GM21737 (cell line): ENCODE data around the gene UBA1.

Experiments
- ATAC-seq: cut with Tn5 transposase; IDR thresholded peaks from one replicate; pipeline ENCODE4 v1.9.1; 2021; ENCODE audit warnings: mild to moderate bottlenecking, moderate library complexity; ENCODE audit not compliant: unreplicated experiment

The UBA1 gene

GRCh38 chrX:47228550-47229270 is 35.1 kb downstream of the UBA1 start:
- no peak for ATAC-seq

- no peak for ATAC-seq
Observed at GRCh38 chrX:47229427-47229826, 35.8 kb downstream of the UBA1 start.

DNA sequence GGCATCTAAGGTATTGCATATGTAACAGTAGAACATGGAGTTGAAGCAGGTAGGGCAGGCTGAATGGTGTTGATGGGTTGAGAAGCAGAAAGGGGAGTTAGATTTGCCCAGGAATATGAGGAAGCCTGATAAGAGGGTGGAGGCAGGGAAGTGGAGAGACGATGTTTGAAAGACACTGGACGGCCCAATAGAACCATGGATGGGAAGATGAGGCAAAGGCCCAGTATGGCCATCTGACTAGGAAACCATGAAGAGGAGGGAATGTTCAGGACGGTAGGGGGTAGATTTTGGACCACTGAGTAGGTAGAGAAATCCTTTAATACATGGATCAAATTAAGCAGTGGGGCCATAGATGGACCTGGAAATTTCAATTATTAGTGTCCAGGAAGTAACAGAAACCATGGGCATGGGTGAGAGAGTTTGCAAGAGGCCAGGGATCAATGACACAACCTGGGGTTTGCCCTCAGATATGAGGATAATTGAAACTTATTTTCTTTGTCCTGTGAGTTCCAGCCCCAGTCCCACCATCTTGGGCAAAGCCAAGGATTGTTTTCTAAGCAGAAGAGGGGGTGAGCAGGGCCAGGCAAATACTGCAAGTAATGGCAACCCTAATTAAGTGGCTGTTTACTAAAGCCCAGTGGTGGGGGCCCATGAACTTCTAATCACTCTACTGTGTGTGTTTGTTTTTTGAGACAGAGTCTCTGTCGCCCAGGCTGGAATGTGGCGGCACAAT is 36.7 kb downstream of the UBA1 start:
- ATAC-seq = no peak

GRCh38 chrX:47231167-47231566 is 37.5 kb downstream of the UBA1 start:
- ATAC-seq = no peak

- ATAC-seq = no peak
Observed at GRCh38 chrX:47232197-47232802, 38.7 kb downstream of the UBA1 start.

GRCh38 chrX:47232803-47233332 is 39.2 kb downstream of the UBA1 start, which contains the start of gene USP11:
Gene USP11 (plus strand): TSS chrX:47233009. CDS start chrX:47233044, 35 bp downstream.
- peak; percentile 5 for ATAC-seq

GRCh38 chrX:47233333-47234113 is 39.9 kb downstream of the UBA1 start:
- peak; percentile 85 for ATAC-seq

- no peak for ATAC-seq
Observed at GRCh38 chrX:47234583-47234982, 41.0 kb downstream of the UBA1 start.

- ATAC-seq = no peak
Observed at GRCh38 chrX:47235691-47236103, 42.1 kb downstream of the UBA1 start.

DNA sequence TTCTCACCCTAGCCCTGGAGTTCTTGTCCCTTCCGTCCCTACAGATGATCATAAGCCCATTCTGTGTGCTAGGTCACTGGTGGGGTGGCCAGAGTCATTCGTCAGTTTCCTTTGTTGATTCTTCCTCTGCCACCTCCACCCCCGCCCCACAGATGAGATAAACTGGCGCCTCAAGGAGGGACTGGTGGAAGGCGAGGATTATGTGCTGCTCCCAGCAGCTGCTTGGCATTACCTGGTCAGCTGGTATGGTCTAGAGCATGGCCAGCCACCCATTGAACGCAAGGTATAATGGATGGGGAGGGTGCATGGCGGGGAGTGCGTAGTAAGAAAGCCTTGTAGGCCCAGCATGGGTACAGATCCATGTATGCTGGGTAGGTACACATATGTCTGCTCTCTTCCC is 45.6 kb downstream of the UBA1 start:
- no peak for ATAC-seq

- ATAC-seq = no peak
Observed at GRCh38 chrX:47239898-47240545, 46.4 kb downstream of the UBA1 start.

DNA sequence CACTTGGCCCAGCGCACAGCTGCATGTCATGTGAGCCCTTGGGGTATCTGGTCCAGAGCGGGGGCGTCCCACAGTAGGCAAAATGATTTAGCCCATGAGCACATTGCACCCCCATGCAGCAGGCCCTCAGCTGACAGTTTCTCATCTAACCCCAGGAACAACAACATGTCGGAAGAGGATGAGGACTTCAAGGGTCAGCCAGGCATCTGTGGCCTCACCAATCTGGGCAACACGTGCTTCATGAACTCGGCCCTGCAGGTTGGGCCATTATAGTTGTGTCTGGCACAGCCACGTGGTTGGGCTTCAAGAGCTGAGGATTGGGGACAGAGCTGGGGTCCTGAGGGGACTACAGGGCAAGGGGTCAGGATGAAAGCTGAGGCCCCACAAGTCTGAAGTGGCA is 47.0 kb downstream of the UBA1 start:
- ATAC-seq = no peak

- ATAC-seq = no peak
Observed at GRCh38 chrX:47241201-47242011, 47.8 kb downstream of the UBA1 start.

DNA sequence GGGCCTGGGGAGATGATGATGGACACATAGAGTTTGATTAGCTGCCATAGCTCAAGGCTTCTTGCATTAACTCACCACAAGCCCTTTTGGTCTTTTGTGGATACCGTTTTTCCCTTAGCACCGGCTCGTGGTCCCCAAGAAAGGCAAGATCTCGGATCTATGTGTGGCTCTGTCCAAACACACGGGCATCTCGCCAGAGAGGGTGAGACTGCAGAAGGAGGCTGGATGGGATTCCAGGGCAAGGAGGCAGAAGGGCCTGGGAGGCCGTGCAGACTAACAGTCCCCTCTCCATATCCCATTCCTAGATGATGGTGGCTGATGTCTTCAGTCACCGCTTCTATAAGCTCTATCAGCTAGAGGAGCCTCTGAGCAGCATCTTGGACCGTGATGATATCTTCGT is 48.7 kb downstream of the UBA1 start:
- ATAC-seq = no peak

DNA sequence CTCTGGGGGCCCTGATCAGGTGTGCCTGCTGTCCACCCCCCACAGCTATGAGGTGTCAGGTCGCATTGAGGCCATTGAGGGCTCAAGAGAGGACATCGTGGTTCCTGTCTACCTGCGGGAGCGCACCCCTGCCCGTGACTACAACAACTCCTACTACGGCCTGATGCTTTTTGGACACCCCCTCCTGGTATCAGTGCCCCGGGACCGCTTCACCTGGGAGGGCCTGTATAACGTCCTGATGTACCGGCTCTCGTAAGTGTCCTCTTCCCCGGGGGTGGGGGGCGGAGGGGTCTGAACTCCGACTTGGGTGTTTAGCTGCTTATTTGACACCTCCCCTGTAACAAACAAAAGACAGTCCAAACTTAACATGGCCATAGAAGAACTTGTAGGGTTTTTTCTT is 49.7 kb downstream of the UBA1 start:
- no peak for ATAC-seq

GRCh38 chrX:47244676-47245075 is 51.0 kb downstream of the UBA1 start:
- ATAC-seq = no peak

GRCh38 chrX:47245156-47245555 is 51.5 kb downstream of the UBA1 start:
- ATAC-seq = no peak

DNA sequence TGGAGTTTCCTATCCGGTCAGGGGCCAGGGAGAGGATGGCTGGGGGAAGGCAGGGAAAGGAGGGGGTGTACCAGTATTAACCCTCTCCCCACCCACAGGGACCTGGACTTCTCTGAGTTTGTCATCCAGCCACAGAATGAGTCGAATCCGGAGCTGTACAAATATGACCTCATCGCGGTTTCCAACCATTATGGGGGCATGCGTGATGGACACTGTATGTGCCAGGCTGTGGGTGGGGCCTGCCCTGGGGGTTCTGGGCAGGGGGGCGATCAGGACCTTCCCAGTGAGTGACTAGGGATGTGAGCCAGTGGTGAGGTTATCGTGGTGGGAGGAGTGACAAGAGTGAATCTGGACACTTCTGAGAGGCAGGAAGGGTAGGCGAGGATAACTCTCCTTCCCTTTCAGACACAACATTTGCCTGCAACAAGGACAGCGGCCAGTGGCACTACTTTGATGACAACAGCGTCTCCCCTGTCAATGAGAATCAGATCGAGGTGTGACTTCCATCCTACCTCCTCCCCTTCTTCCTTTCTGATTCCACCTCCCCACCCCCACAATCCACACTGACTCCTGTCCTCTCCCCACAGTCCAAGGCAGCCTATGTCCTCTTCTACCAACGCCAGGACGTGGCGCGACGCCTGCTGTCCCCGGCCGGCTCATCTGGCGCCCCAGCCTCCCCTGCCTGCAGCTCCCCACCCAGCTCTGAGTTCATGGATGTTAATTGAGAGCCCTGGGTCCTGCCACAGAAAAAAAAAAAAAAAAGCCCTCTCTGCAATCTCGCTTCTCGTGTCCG is 53.8 kb downstream of the UBA1 start:
- no peak for ATAC-seq

DNA sequence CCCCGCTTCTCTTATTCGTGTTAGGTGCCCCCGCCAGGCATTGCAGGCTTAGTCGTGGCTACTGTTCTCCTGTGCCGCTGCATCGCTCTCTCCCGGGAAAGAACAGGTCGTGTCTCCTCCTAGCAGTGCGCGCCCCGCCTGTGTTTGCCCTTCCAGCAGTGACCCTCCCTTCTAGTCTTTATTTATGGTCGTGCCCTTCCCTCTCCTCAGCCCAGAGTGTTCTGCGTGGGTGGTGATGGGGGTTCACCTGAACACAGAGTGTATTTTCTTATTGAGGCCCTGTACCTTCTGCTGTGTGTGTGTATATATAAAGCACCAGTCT is 54.3 kb downstream of the UBA1 start:
- ATAC-seq = no peak
